GM19035 (cell line): ENCODE data around the gene WDR31.
"Not testable (repeated sequence)": the region's sequence is repeated elsewhere in the genome, so short reads cannot be mapped to it uniquely, and the experiment has no call there.

Experiments
- ATAC-seq: cut with Tn5 transposase; IDR thresholded peaks from one replicate; pipeline ENCODE4 v1.9.1; 2021; ENCODE audit not compliant: unreplicated experiment

The WDR31 gene

DNA sequence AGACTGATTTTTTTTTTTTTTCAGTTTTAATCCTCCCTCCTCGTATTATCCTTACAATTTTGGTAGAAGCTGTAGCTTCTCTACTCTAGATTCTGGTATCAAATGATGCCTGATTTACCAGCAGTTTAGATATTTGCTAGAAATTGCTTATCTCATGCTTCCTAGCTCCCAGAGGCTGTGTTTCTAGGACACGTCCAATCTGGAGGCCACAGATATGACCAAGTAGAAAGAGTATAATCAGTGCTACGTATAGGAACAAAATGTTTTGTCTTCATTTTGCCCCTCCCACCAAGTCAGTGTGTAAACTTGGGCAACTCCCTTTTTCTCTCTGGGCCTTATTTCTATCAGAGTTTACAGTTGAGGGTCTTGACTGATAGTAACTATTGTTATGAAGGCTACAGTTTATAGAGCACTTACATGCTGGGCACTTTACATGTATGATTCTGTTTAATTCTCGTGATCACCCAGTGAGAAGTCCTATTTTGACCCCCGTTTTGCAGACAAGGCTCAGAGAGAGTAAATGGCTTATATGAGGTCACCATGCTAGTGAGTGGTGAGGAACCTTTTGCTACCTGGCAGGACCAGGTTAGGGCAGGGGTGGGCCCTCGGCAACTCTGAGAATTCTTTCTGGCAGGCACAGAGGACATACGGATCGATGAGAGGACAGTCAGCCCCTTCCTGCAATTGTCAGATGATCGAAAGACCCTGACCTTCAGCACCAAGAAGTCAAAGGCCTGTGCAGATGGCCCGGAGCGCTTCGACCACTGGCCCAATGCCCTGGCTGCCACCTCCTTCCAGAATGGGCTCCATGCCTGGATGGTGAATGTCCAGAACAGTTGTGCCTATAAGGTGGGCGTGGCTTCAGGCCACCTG lies 29.1 kb upstream of the WDR31 start:
- no peak for ATAC-seq

DNA sequence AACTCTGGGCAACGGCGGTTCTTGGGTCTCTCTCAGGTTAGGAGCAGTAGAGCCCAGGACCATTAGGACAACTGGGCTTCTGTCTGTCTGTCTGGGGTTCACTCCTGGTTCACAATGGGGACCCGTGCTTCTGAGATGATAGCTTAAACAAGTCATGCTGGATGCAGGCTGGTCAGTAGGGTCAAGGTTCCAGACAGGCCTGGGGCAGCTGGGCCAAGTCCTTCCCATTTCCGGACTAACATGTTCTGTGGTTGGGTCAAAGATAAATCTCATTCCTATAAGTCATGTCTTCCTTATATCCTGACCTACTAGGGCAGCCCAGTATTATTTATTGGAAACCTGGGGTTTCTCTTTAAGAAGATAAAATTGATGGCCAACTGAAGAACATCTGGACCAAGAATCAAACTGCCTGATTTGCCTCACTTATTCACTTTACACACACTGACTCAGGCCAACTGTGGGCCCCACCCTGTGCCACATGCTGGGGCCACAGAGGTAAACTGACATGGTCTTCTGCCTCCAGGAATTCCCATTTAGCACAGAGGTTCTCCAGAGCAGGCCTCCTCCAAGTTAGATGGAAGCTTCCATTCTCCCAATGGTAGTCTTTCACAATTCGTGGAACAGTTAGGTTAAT lies 28.4 kb upstream of the WDR31 start:
- ATAC-seq: no peak

DNA sequence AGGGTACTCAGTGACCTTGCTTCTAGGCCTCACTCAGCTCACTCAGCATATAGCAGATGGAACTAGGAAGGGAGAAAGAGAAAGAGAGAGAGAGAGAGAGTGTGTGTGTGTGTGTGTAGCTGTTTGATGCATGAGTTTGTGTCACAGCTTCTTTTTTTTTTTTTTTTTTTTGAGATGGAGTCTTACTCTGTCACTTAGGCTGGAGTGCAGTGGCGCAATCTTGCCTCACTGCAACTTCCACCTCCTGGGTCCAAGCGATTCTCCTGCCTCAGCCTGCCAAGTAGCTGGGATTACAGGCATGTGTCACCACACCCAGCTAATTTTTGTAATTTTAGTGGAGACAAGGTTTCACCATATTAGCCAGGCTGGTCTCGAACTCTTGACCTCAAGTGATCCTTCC lies 25.6 kb upstream of the WDR31 start:
- not testable (repeated sequence) for ATAC-seq

DNA sequence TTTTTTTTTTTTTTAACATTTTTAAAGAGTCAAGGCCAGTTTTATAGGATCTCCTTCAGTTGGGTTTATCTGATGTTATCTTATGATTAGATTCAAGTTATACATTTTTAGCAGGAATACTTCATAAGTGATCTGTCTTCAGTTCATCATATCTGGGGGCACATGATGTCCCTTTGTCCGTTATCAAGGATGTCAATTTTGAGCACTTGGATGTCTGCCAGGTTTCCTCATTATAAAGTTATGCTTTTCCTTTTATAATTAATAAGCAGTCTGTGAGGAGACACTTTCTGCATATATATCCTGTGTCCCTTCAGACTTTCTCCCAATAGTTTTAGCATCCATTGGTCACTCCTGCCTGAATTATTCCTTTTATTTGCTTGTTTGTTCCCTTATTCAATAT lies 24.9 kb upstream of the WDR31 start:
- no peak for ATAC-seq

DNA sequence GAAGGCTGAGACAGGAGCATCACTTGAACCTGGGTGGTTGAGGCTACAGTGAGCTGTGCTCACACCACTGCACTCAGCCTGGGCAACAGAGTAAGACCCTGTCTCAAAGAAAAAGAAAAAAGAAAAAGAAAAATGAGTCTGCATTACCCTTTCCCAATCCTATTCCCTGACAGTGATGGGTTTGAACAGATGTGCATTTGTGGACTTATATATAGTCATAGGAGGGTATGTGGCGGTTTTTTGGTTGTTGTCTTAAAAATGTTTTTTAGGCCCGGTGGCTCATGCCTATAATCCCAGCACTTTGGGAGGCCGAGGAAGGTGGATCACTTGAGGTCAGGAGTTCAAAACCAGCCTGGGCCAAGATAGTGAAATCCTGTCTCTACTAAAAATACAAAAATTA lies 23.3 kb upstream of the WDR31 start:
- ATAC-seq: no peak

DNA sequence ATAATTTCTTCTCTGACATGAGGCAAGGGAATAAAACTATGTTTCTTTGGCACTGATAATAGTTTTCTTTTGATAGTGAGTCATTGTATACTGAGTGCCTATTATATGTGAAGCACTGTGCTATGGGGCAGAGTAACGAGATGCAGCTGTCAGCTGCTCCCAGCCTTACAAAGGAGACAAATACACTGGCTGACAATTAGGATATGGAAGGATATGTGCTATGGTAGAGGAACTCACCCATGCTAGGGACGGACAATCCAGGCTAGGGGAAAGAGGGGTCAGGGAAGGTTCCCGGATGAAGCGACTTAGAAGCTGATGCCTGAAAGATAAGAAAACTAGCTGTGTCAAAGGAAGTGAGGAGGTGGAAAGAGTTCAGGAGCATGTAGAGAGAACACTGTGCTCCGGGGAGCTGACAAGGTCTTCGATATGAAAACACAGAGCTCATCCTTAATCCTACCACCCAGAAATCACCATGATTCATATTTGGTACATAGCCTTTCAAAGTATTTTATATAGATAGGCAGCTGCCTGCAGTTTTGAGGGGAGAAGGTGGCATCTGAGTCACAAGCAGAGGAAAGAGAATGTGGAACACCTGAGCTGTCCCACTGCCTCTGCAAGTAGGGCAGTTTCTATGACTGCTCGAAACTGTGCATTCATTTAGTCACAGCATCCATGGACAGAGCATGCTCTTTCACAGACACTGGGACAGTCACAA lies 21.4 kb upstream of the WDR31 start:
- ATAC-seq: no peak

DNA sequence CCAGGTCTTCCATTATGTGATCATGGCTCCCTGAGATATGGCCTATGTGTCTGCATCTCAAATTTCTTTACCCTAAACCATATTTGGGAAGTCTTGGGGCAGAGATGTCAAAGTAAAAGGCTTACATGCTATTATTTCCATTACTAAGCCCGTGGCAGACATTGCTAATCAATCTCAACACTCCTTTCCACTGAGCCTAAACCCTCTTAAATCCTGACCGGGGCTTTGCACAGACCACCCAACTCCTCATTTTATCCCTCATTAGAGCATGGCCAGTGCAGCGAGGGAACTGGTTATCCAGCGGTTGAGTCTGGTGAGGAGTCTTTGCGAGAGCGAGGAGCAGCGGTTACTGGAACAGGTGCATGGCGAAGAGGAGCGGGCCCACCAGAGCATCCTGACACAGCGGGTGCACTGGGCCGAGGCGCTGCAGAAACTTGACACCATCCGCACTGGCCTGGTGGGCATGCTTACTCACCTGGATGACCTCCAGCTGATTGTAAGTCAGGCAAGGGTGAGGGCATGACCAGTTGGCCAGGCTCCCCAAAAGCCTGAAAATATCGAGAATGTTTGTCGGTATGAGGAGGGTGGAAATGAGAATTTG lies 20.3 kb upstream of the WDR31 start:
- ATAC-seq: no peak

DNA sequence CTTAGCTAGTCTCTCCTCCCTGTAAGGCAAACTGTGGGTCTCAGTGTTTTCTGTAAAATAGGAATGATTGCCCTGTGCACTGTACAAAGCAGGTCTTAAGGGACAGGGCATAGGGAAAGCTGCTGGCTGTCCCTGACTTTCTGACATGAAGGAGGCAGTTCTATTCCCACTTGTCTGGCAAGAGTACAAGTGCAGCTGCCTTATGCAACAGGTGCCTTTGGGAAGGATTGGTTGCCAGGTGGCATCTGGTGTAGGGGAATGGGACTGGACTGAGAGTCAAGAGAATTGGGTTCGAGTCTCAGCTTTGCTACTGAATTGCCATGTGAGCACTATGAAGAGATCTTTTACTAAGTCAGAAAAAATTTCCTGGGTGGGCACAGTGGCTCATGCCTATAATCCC lies 19.3 kb upstream of the WDR31 start:
- ATAC-seq: no peak

DNA sequence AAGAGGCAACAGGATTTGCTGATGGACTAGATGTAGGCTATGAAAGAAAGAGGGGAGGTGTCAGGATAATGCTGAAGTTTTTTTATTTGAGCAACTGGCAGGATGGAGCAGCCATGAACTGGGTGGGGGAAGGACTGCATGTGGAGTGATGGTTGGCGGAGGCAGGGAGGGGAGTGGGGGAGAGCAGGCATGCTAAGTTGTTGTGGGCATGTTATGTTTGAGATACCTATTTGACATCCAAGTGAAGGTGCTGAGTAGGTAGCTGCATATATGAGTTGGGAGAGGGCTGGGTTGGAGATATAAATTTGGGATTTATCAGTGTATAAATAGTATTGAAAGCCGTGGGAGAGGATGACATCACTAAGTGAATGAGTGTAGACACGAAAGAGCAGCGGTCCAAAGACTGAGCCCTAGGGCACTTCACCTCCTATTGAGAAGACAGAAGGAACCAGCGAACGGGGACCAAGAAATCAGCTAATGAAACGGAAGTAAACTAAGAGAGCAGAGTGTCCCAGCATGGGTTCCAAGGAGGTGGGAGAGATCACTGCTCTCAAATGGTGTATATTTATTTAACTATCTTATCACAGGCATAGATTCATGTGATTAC lies 16.7 kb upstream of the WDR31 start:
- ATAC-seq: no peak

DNA sequence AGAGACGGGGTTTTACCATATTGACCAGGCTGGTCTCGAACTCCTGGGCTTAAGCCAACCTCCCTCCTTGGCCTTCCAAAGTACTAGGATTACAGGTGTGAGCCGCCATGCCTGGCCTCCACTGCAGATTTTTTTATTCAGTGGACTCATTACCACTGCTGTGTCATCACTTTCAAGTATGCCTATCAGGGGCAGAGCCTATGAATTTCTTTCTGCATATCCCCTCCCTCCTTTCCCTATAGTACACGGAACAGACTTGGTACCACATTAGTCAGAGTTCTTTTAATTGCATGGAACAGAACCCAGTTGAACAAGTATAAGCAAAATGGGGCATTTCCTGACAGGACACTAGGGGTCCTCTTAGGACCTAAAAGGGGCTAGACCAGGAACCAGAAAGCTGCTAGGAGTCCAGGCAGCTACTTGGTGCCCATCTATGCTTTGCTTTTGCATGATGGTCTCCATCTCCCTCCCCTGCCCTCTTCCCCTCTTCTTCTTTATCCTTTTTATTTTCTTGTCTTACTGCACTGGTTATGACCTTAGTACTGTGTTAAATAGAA lies 15.0 kb upstream of the WDR31 start:
- ATAC-seq: no peak

DNA sequence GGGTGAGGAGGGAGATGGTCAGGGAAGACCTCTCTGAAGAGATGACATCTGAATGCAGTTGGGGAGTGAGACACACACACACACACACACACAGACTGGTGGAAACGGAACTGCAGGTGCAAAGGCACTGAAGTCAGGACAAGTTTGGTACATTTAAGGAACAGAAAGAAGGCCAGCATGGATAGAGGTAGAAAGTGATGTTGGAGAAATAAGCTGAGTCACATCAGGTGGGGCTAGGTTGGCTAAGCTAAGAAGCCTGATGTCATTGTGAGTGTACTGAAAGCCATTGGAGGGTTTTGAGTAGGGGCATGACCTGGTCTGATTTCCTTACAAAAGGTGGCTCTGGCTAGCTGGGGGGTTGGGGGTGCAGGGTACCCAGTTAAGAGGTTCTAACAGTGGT lies 12.3 kb upstream of the WDR31 start:
- ATAC-seq: no peak

DNA sequence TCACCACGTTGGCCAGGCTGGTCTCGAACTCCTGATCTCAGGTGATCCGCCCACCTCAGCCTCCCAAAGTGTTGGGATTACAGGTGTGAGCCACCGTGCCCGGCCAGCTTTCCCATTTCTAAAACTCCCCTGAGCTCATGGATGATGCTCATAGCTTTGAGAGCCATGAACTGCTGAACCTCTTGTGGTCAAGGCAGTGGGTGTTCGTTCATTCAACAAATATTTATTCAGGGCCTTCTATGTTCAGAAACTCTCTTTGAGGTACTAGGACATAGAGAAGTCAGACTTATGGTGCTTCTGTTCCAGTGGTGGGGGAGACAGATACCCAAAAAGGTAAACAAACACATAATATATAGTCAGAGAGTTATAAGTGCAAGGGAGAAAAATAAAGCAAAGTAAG lies 11.9 kb upstream of the WDR31 start:
- no peak for ATAC-seq

DNA sequence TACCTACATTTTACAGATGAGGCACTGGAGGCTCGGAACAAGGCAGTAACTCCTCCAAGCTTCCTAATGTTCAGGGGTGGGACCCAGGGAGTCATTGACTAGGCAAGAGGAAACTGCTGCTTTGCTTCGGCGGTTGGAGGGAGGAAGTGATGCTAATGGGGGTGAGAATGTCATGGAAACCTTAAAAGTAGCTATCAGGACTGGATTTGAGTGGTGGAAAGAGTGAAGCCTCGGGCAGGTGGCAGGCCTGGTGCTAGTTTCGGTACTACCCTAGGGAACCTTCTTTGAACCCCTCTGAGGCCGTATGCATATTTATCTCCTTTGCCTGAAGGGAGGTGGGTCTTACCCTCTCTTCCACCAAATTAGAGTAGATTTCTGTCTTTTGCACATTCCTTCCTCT lies 10.9 kb upstream of the WDR31 start:
- no peak for ATAC-seq

DNA sequence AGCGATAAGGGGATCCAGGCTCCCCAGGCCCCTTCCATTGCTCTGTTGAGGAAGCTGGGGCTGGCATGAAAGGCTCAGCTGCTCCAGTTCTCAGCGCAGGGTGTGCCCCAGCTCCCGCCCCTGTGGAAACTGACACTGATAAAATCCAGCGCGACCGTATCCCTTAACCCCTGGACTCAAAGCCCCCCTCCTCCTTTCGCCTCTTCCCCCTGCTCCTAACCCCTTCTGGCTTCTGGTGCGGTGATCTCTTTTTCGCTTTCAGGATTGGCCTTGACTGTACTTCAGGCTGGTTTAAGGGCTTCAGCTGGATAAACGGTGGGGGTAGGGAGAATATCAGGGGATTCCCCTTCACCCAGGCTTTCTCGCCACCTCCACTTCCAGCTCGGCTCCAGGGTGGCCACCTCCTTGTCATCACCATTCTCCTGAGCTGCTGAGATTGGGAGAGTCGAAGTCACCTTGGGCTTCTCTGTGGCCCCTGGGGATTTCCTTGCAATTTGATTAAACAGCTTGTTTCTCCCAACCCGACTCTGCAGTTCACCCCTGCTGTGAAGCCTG lies 10.1 kb upstream of the WDR31 start:
- no peak for ATAC-seq

DNA sequence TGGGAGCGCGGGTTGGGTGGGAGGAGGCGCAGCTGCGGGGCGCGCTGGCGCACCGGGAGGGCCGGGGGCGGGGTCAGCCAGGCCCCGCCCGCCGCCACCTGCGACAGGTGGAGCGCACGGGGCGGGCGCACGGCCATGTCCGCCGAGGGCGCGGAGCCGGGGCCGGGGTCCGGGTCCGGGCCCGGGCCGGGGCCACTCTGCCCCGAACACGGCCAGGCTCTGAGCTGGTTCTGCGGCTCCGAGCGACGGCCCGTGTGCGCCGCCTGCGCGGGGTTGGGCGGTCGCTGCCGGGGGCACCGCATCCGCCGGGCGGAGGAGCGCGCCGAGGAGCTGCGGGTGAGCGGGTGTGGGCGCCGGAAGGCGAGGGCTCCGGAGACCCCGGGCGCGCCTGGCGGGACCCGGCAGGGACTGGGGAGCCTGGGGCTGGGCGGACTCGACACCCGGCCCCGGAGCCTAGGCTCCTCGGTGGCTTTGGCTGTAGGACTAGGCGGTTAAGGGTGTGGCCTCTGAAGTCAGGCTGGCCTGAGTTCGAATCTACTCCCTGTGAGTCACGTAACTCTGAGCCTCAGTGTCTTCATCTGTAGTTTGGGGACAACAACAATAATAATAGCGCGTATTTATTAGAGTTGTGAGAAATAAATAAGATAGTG lies 9.5 kb upstream of the WDR31 start, which contains the start of gene BSPRY:
Gene BSPRY (plus strand): TSS at position 97 of the 650 bp plus-strand sequence. CDS start 39 bp downstream, at position 136.
- ATAC-seq: no peak

DNA sequence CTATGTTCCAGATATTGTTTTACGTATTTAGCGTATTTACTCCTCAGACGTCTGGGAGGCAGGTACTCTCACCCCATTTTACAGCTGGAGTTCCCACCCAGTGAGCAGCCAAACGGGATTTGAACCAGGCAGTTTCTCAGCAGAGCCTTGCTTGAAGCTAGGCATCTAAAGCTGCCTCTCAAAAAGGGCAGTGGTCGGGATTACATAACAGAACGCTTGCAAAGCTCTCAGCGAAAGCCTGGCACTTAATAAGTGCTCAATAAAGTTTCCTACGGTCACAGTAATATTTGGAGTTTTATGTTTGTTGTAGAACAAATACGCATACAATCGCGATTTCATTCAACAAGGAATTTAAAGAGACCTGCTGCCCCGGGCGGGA lies 9.0 kb upstream of the WDR31 start:
- no peak for ATAC-seq

DNA sequence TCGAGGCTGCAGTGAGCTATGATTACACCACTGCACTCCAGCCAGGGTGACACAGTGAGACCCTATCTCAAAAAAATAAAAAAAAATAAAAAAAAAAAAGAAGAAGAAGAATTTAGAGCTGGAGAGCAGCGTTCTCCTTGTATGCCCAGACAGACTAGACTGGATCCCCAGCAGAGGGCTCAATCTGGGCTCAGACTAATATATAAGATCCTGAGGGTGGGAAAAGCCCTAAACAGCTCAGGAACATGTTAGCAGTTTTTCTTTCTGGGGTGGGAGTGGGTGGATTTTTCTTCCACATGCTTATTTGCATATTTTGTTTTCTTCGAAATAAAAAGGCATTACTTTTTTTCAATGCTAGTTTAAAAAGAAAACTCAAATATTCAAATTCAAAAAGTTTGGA lies 8.4 kb upstream of the WDR31 start:
- no peak for ATAC-seq

DNA sequence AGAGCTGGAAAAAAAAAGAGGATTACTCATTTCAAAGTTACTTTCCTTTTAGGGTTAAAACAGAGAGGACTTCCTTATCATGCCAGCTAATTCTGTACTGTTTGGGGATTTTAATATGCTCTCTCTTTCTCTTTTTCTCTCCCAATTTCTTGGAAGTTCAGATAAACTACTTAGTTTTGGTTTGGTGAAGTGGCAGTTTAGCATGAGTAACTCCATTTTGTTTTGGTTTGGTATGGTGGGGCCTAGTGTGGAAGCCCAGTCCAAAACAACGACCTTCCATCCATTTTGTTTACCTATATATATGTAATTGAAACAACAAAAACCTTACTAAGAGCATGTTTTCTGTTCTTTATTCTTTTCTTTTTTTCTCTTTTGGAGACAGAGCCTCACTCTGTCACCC lies 5.6 kb upstream of the WDR31 start:
- no peak for ATAC-seq

DNA sequence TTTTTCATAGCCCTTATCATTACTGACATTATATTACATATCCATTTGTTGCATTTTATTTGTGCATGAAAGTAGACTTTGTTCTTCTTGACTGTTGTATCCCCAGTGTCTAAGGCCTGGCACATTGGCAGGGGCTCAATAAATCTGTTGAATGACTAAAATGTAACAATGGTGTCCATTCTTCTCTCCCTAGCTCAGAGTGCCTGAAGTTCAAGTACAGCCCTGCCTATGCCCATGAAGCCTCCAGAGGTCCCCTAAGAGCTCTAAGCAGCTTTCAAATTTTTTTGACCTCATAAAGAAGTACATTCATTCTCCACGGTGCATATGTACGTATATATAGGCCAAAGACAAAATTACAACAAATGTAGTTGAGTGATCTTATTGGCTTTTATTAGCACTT lies 5.1 kb upstream of the WDR31 start:
- ATAC-seq: no peak

DNA sequence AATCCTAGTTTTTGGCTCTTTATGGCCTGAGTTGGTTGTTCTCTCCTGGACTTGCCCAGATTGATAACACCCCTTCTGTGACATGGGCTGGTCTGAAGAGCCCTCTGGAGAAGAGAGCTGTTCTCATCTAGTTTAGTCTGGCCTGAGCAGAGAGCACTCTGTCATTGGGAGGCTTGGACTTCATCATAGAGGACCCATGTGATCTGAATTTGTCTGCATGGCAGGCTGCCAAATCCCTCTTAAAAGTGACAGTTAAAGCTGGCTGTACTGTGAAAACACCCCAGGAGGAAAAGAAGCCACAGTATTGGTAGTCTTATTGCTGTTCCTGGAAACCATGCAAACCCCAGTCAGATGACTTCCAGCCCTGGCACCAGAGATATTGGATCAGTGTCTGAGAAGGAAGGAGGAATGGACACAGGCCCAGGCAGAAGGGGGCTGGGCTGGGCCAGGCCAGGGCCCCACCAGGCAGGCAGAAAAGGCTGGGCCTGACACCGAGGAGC lies 3.7 kb upstream of the WDR31 start:
- ATAC-seq: no peak
